Neuronal stem cell (in vitro differentiated cells): ENCODE results near the gene TRIP4.

Experiments
- DNase-seq: peaks from one replicate; pipeline ENCODE4 v3.0.0-alpha.2; 2013; ENCODE audit warnings: low spot score
- H2AFZ ChIP-seq: one replicate; pipeline ENCODE4 v1.6.1; 2013; ENCODE audit warnings: mild to moderate bottlenecking, low read length, inconsistent platforms
- H2AK5ac ChIP-seq: 2 replicates; pipeline ENCODE4 v1.6.1; 2013; ENCODE audit warnings: low read depth, mild to moderate bottlenecking, inconsistent platforms, low read length, moderate library complexity, mixed read lengths
- H2BK120ac ChIP-seq: 2 replicates; pipeline ENCODE4 v1.6.1; 2013; ENCODE audit warnings: low read depth, mild to moderate bottlenecking, inconsistent platforms, low read length, moderate library complexity, mixed read lengths
- H2BK12ac ChIP-seq: one replicate; pipeline ENCODE4 v1.6.1; 2013; ENCODE audit warnings: low read length, inconsistent platforms
- H2BK15ac ChIP-seq: 2 replicates; pipeline ENCODE4 v1.6.1; 2013; ENCODE audit warnings: mild to moderate bottlenecking, low read length, inconsistent platforms, mixed read lengths
- H2BK5ac ChIP-seq: one replicate; pipeline ENCODE4 v1.6.1; 2013; ENCODE audit warnings: inconsistent platforms, mild to moderate bottlenecking, low read length, moderate library complexity
- H3K14ac ChIP-seq: one replicate; pipeline ENCODE4 v1.6.1; 2013; ENCODE audit warnings: low read length, inconsistent platforms
- H3K18ac ChIP-seq: 2 replicates; pipeline ENCODE4 v1.6.1; 2013; ENCODE audit warnings: low read length, inconsistent platforms
- H3K23ac ChIP-seq: 2 replicates; pipeline ENCODE4 v1.6.1; 2013; ENCODE audit warnings: low read depth, mild to moderate bottlenecking, mixed read lengths, low read length, inconsistent platforms; ENCODE audit not compliant: poor library complexity
- H3K27ac ChIP-seq: replicated peaks from 3 replicates; pipeline ENCODE4 v1.5.1; 2013; ENCODE audit warnings: low read length, inconsistent platforms
- H3K27me3 ChIP-seq, 3 experiments: 2 replicates each; pipeline ENCODE4 v1.6.1; 2013; ENCODE audit warnings: low read length in 3 of 3, mild to moderate bottlenecking in 2 of 3, inconsistent platforms in 1 of 3, low read depth in 1 of 3, mixed read lengths in 1 of 3, moderate library complexity in 1 of 3; ENCODE audit not compliant: control insufficient read depth in 3 of 3, insufficient read depth in 3 of 3
- H3K36me3 ChIP-seq, 2 donors: replicated peaks in 1 of 2; 2 replicates each; pipeline ENCODE4 v1.6.1; 2013; ENCODE audit warnings: low read length in 2 of 2; ENCODE audit not compliant: control insufficient read depth in 2 of 2, insufficient read depth in 2 of 2
- H3K4ac ChIP-seq: 2 replicates; pipeline ENCODE4 v1.6.1; 2013; ENCODE audit warnings: inconsistent platforms, mild to moderate bottlenecking, low read length, moderate library complexity
- H3K4me1 ChIP-seq, 2 donors: 1 replicate in 1 of 2; 2 replicates in 1 of 2; pipeline ENCODE4 v1.6.1; 2013; ENCODE audit warnings: low read length in 2 of 2, low read depth in 1 of 2; ENCODE audit not compliant: control insufficient read depth in 2 of 2, insufficient read depth in 1 of 2
- H3K4me2 ChIP-seq: one replicate; pipeline ENCODE4 v1.6.1; 2013; ENCODE audit warnings: mild to moderate bottlenecking, low read length, inconsistent platforms; ENCODE audit not compliant: insufficient read depth, poor library complexity, severe bottlenecking
- H3K4me3 ChIP-seq, 2 donors: 2 replicates each; pipeline ENCODE4 v1.5.1; 2013; ENCODE audit warnings: low read length in 2 of 2, mild to moderate bottlenecking in 2 of 2, inconsistent platforms in 1 of 2, moderate library complexity in 1 of 2
- H3K79me1 ChIP-seq: one replicate; pipeline ENCODE4 v1.6.1; 2013; ENCODE audit warnings: low read depth, mild to moderate bottlenecking, inconsistent platforms, low read length, moderate library complexity
- H3K9ac ChIP-seq: one replicate; pipeline ENCODE4 v1.6.1; 2013; ENCODE audit warnings: mild to moderate bottlenecking, low read depth, low read length, inconsistent platforms; ENCODE audit not compliant: poor library complexity
- H3K9me3 ChIP-seq, 2 donors: replicated peaks in 1 of 2; 2 replicates each; pipeline versions ENCODE3 to v1.6.1; 2013; ENCODE audit warnings: low read length in 2 of 2, mild to moderate bottlenecking in 2 of 2, inconsistent platforms in 1 of 2, low read depth in 1 of 2, mixed read lengths in 1 of 2, moderate library complexity in 1 of 2; ENCODE audit not compliant: control insufficient read depth in 2 of 2, insufficient read depth in 1 of 2
- H4K8ac ChIP-seq: one replicate; pipeline ENCODE4 v1.6.1; 2013; ENCODE audit warnings: low read depth, mild to moderate bottlenecking, inconsistent platforms, low read length, moderate library complexity
- H4K91ac ChIP-seq: one replicate; pipeline ENCODE4 v1.6.1; 2013; ENCODE audit warnings: low read length, low read depth, mild to moderate bottlenecking, inconsistent platforms; ENCODE audit not compliant: poor library complexity
- WGBS, 2 donors: extraction: QIAGEN DNeasy Blood & Tissue Kit; methylation state at CpG; one replicate each; pipeline ENCODE4 v1.1.7; 2013; ENCODE audit warnings: missing lambda C conversion rate in 2 of 2, mixed read lengths in 1 of 2; ENCODE audit not compliant: insufficient read length in 2 of 2, insufficient replicate concordance in 1 of 2; ENCODE audit errors: extremely low coverage in 2 of 2; 5-methylcytosine and 5-hydroxymethylcytosine counted together

Gene TRIP4

GRCh38 chr15:64412216-64412615 lies 24.6 kb downstream of the TRIP4 start:
- Histone ChIP-seq H3K18ac (no peak overlapping the region), H3K9me3 (no peaks in the 10 kb centered on the region), H2AFZ (no peak overlapping the region), H3K79me1 (no peaks in the 10 kb centered on the region), H4K8ac (no peak overlapping the region), H2BK5ac (no peak overlapping the region), H2AK5ac (no peak overlapping the region), H3K9ac (no peak overlapping the region), H2BK12ac (no peak overlapping the region), H2BK120ac (no peak overlapping the region), H3K4me3 (no peak overlapping the region), H3K4ac (no peak overlapping the region), H3K4me1 (no peaks in the 10 kb centered on the region), H4K91ac (no peak overlapping the region), H3K4me2 (no peak overlapping the region), H3K36me3 (peaks cover 9 to 87% of the 10 kb centered on the region in 2 donors), H3K23ac (no peak overlapping the region), H2BK15ac (no peak overlapping the region), H3K14ac (no peak overlapping the region), H3K27me3 (no peaks in the 10 kb centered on the region), H3K27ac (no peak overlapping the region)
- DNase-seq: no peak
- WGBS, 2 donors: no CpG with 5 or more reads among the region's 2 CpGs

- Histone ChIP-seq H3K27me3 (no peaks in the 10 kb centered on the region), H2AK5ac (no peak overlapping the region), H4K8ac (no peak overlapping the region), H3K27ac (no peak overlapping the region), H3K36me3 (peaks cover 2 to 78% of the 10 kb centered on the region in 2 donors), H4K91ac (no peak overlapping the region), H3K79me1 (no peaks in the 10 kb centered on the region), H3K9ac (no peak overlapping the region), H3K4me1 (no peaks in the 10 kb centered on the region), H3K9me3 (no peaks in the 10 kb centered on the region), H3K14ac (no peak overlapping the region), H2BK120ac (no peak overlapping the region), H2BK12ac (no peak overlapping the region), H3K18ac (no peak overlapping the region), H3K4me3 (no peak overlapping the region), H2BK15ac (no peak overlapping the region), H3K4ac (no peak overlapping the region), H3K23ac (no peak overlapping the region), H2AFZ (no peak overlapping the region), H3K4me2 (no peak overlapping the region), H2BK5ac (no peak overlapping the region)
- WGBS, 2 donors: no CpG with 5 or more reads among the region's 2 CpGs
- no peak for DNase-seq
These were observed 35.1 kb downstream of the TRIP4 start for GRCh38 chr15:64422697-64423096.

GRCh38 chr15:64423970-64424369 lies 36.3 kb downstream of the TRIP4 start:
- Histone ChIP-seq H4K8ac (no peak overlapping the region), H3K14ac (no peak overlapping the region), H3K18ac (no peak overlapping the region), H2BK15ac (no peak overlapping the region), H3K4ac (no peak overlapping the region), H3K27ac (no peak overlapping the region), H3K4me1 (no peaks in the 10 kb centered on the region), H3K9me3 (no peaks in the 10 kb centered on the region), H4K91ac (no peak overlapping the region), H2AFZ (no peak overlapping the region), H3K79me1 (no peaks in the 10 kb centered on the region), H2AK5ac (no peak overlapping the region), H3K4me2 (no peak overlapping the region), H3K23ac (no peak overlapping the region), H3K4me3 (no peak overlapping the region), H2BK120ac (no peak overlapping the region), H3K36me3 (peaks cover 2 to 71% of the 10 kb centered on the region in 2 donors), H2BK12ac (no peak overlapping the region), H3K9ac (no peak overlapping the region), H2BK5ac (no peak overlapping the region), H3K27me3 (no peaks in the 10 kb centered on the region)
- DNase-seq: no peak
- no CpG with 5 or more reads among the region's 6 CpGs for WGBS, 2 donors

GRCh38 chr15:64425221-64425620 lies 37.6 kb downstream of the TRIP4 start:
- Histone ChIP-seq H2AK5ac (no peak overlapping the region), H3K4me2 (no peak overlapping the region), H3K14ac (no peak overlapping the region), H2BK12ac (no peak overlapping the region), H4K91ac (no peak overlapping the region), H3K9me3 (no peaks in the 10 kb centered on the region), H2AFZ (no peak overlapping the region), H3K27ac (no peak overlapping the region), H2BK120ac (no peak overlapping the region), H3K27me3 (no peaks in the 10 kb centered on the region), H3K36me3 (peaks cover 2 to 64% of the 10 kb centered on the region in 2 donors), H2BK15ac (no peak overlapping the region), H4K8ac (no peak overlapping the region), H3K23ac (no peak overlapping the region), H3K79me1 (no peaks in the 10 kb centered on the region), H2BK5ac (no peak overlapping the region), H3K4me1 (peaks cover 0 to 3% of the 10 kb centered on the region in 2 donors), H3K9ac (no peak overlapping the region), H3K4me3 (no peak overlapping the region), H3K4ac (no peak overlapping the region), H3K18ac (no peak overlapping the region)
- no peak for DNase-seq
- WGBS, 2 donors: no CpG with 5 or more reads among the region's 3 CpGs
